Ramos (cell line): ENCODE data around the gene NDUFB4.

ENCODE experiments used
- in situ Hi-C: fragments of 300-500 bp; cut with MboI; formaldehyde crosslinking; loops from one replicate; pipeline ENCODE4 v1.14.3; 2022; ENCODE audit warnings: low sequenced_read_pairs; ENCODE audit not compliant: unreplicated experiment

NDUFB4 gene

GRCh38 chr3:120596116-120596852, at the start of gene NDUFB4:
TSS of gene NDUFB4 (plus strand) at chr3:120596336. CDS start at chr3:120596360, 24 bp downstream.
- in situ Hi-C loops = no loop called here

GRCh38 chr3:120550546-120550945, 45.6 kb upstream of the NDUFB4 start:
- in situ Hi-C loops = no loop called here

- in situ Hi-C loops = no loop called here
Observed at GRCh38 chr3:120552184-120553172, 43.7 kb upstream of the NDUFB4 start.

GRCh38 chr3:120554812-120555606, 41.1 kb upstream of the NDUFB4 start:
- in situ Hi-C loops = no loop called here

GRCh38 chr3:120555657-120556509, 40.3 kb upstream of the NDUFB4 start:
- in situ Hi-C loops = no loop called here

- in situ Hi-C loops = no loop called here
Observed at GRCh38 chr3:120557115-120557514, 39.0 kb upstream of the NDUFB4 start.

- in situ Hi-C loops = no loop called here
Observed at GRCh38 chr3:120558771-120559241, 37.3 kb upstream of the NDUFB4 start.

GRCh38 chr3:120559242-120560061, 36.7 kb upstream of the NDUFB4 start:
- in situ Hi-C loops = loop anchor here (10.0 kb wide), 2 partner anchors 235 to 315 kb away; no protein-coding TSS in a partner anchor

GRCh38 chr3:120560304-120561250, 35.6 kb upstream of the NDUFB4 start:
- in situ Hi-C loops = loop anchor here (10.0 kb wide), 2 partner anchors 234 to 316 kb away; no protein-coding TSS in a partner anchor

GRCh38 chr3:120561251-120562045, 34.7 kb upstream of the NDUFB4 start:
- in situ Hi-C loops = loop anchor here (10.0 kb wide), 2 partner anchors 233 to 317 kb away; no protein-coding TSS in a partner anchor

GRCh38 chr3:120563356-120564022, 32.6 kb upstream of the NDUFB4 start:
- in situ Hi-C loops = loop anchor here (10.0 kb wide), 2 partner anchors 231 to 319 kb away; no protein-coding TSS in a partner anchor

GRCh38 chr3:120566243-120566975, 29.7 kb upstream of the NDUFB4 start:
- in situ Hi-C loops = loop anchor here (10.0 kb wide), 2 partner anchors 228 to 322 kb away; no protein-coding TSS in a partner anchor

GRCh38 chr3:120567370-120568201, 28.6 kb upstream of the NDUFB4 start:
- in situ Hi-C loops = loop anchor here (10.0 kb wide), 2 partner anchors 227 to 323 kb away; no protein-coding TSS in a partner anchor

GRCh38 chr3:120568202-120568531, 28.0 kb upstream of the NDUFB4 start:
- in situ Hi-C loops = loop anchor here (10.0 kb wide), 2 partner anchors 227 to 323 kb away; no protein-coding TSS in a partner anchor
